Lower lobe of right lung (tissue), 2 donors: ENCODE measurements around the gene GLDN. TPM values are rescaled to one million over a fixed set of nuclear protein-coding genes. Genes with fewer than 3 reads are reported as not detected.

Source experiments
- ATAC-seq, 2 donors: fragments of 200-7000 bp; cut with Tn5 transposase; one replicate each; pipeline ENCODE4 v1.9.1; 2020 to 2022; ENCODE audit warnings: mild to moderate bottlenecking in 2 of 2, moderate library complexity in 2 of 2
- DNase-seq: peaks from one replicate; pipeline ENCODE4 v3.0.0-alpha.2; 2020
- H3K27ac ChIP-seq: fragments of 200-600 bp; one replicate; pipeline ENCODE4 v1.8.0; 2022
- H3K27me3 ChIP-seq: fragments of 200-600 bp; one replicate; pipeline ENCODE4 v1.8.0; 2022; ENCODE audit warnings: low read depth
- H3K36me3 ChIP-seq: fragments of 200-600 bp; one replicate; pipeline ENCODE4 v1.8.0; 2022; ENCODE audit warnings: mild to moderate bottlenecking
- H3K4me1 ChIP-seq: fragments of 200-600 bp; one replicate; pipeline ENCODE4 v1.8.0; 2022
- H3K4me3 ChIP-seq: fragments of 200-600 bp; one replicate; pipeline ENCODE4 v1.8.0; 2022; ENCODE audit warnings: mild to moderate bottlenecking
- H3K9me3 ChIP-seq: fragments of 200-600 bp; one replicate; pipeline ENCODE4 v1.8.0; 2022
- intact Hi-C: fragments of 100-400 bp; cut with DNase I; formaldehyde crosslinking; loops from one replicate; pipeline ENCODE4 v1.11.0; 2022
- total RNA-seq: library from RNA; stranded (reverse); fragmentation: NEBNext Ultra II Directional; extraction: Animal tissue kit (Norgen Biotek cat#: 25700); gene quantifications from one replicate; pipeline ENCODE4 v1.2.1, GENCODE V29; 2021
- TF ChIP-seq, protein P1 (sequence below): fragments of 200-600 bp; IDR thresholded peaks from one replicate; pipeline ENCODE4 v1.8.0; 2022; ENCODE audit warnings: antibody characterized with exemption, mild to moderate bottlenecking
- donor health status: DM: no; HTN: yes; CAD: no; lungs with severe emphysema.

Gene GLDN
- total RNA-seq, 1 donor from 2014 or later: 34.5 TPM

DNA sequence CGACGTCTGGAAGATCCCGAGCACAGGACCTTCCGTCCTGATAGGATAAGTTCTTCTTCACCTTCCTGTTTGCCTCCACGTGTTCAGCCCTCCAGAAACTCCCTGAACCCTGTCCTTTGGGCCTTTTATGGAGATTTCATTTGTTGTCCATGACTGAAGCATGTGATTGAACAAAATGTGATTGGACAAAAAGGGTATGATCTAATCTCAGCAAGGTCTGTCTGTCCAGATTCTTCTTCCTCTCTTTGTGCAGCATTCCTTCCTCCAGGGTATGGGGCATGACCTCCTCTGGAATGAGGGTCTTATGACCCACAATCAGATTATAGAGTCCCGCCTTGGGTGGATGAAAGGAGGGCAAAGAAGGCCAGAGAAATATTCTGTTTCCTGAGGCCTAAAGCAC, 3.0 kb upstream of the GLDN start, which contains the start of gene CYP19A1:
CYP19A1 (minus strand) TSS at position 101 of the 400 bp plus-strand sequence. CDS start 95,684 bp downstream, outside the sequence.
- peaks cover 20% of the 10 kb centered on the region for H3K4me1 ChIP-seq

DNA sequence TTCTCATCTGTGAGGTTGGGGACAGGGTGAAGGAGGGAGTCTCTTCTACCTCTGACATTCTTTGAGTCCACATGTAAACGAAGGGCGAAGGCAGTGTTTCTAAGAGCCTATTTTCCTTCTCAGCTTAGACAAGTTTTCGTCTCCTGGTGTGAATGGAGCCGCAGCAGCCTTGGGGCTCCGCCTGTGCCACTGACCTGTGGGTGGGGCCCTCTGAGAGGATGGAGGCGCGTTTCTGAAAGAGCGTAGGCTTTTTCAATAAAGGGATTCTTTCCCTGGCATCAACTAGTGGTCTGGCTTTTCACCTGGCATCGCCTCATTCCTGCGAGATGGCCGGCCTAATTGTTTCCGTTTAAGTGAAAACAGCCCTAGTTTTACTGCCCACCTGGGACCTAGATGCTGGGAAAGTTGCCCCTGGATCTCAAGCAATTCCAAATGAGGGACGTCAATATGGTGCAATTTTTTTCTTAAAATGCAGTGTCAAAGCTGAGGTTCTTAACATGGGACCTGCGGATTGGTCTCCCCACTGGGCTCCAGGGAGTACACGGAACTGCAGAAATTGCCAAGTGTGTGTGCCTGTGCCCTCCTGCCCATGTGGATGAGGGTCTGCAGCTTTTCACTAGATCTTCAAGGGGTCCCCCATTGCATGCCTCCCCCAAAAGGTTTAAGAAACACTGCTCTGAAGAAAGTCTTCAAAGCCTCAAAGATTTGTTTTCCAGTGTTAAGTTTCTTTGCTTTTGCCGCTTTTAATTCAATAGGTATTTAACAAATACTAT, 958 bp downstream of the GLDN start:
- intact Hi-C loops: no loop called here
- Histone ChIP-seq H3K4me3 (peak overlapping the region; percentile 59), H3K9me3 (no peaks in the 10 kb centered on the region), H3K4me1 (peaks cover 6% of the 10 kb centered on the region), H3K36me3 (no peaks in the 10 kb centered on the region), H3K27ac (peak overlapping the region; percentile 76), H3K27me3 (peaks cover 14% of the 10 kb centered on the region)
- TF ChIP-seq, protein P1, sequence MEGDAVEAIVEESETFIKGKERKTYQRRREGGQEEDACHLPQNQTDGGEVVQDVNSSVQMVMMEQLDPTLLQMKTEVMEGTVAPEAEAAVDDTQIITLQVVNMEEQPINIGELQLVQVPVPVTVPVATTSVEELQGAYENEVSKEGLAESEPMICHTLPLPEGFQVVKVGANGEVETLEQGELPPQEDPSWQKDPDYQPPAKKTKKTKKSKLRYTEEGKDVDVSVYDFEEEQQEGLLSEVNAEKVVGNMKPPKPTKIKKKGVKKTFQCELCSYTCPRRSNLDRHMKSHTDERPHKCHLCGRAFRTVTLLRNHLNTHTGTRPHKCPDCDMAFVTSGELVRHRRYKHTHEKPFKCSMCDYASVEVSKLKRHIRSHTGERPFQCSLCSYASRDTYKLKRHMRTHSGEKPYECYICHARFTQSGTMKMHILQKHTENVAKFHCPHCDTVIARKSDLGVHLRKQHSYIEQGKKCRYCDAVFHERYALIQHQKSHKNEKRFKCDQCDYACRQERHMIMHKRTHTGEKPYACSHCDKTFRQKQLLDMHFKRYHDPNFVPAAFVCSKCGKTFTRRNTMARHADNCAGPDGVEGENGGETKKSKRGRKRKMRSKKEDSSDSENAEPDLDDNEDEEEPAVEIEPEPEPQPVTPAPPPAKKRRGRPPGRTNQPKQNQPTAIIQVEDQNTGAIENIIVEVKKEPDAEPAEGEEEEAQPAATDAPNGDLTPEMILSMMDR: no peak
- DNase-seq (no peak), ATAC-seq (peak in 1 of 2 donors; percentile 9)

More for the DNA sequence above, 3.0 kb upstream of the GLDN start, which contains the start of gene CYP19A1:
- Histone ChIP-seq H3K9me3 (no peaks in the 10 kb centered on the region), H3K27me3 (peaks cover 14% of the 10 kb centered on the region), H3K36me3 (no peaks in the 10 kb centered on the region), H3K4me3 (no peak within 1 kb of the TSS), H3K27ac (no peak within 1 kb of the TSS)
- no peak for DNase-seq
- no peak for ATAC-seq
- TF ChIP-seq, protein P1: no peak
- intact Hi-C loops: no loop called here

DNA sequence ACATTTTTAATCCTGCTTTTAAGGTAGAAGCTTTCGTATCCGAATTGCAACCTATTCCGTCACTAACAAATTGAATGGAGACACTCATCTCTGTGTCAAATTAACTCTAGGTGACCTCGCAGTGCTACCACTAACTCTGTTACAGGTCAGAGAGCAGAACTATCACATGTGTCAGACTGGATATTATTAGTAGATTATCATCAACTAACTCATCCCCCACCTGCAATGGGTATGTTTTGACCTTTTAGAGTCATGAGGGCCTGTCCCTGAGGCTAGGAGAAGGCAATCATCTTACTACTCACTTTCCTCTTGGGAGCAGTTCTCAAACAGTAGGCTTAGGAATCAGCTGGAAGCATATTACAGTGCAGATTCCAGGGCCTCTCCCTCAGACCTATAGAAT, 2.0 kb downstream of the GLDN start:
- TF ChIP-seq, protein P1: no peak
- DNase-seq (no peak), ATAC-seq (no peak)
- H3K27ac ChIP-seq: no peak overlapping the region
- no peak overlapping the region for H3K4me3 ChIP-seq
- H3K36me3 ChIP-seq: no peaks in the 10 kb centered on the region
- no peaks in the 10 kb centered on the region for H3K9me3 ChIP-seq
- H3K27me3 ChIP-seq: peaks cover 14% of the 10 kb centered on the region
- intact Hi-C loops: no loop called here
- H3K4me1 ChIP-seq: peaks cover 6% of the 10 kb centered on the region

DNA sequence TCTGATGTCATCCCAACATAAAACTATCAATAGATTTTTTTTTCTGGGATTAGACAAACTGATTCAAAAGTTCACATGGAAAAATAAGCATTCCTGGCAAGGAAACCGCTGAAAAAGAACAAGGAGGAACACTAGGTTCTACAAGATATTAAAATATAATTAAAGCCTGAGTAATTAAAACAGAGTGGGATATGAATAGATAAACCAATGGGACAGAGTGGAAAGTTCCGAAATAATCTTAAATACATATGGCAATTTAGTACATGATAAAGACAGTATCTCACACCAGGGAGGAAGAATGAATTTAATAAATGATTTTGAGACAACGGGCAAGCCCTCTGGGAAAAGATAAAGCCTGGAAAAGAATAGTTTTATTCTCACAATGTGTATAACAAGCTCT, 4.7 kb downstream of the GLDN start:
- H3K4me3 ChIP-seq: no peak overlapping the region
- intact Hi-C loops: no loop called here
- peaks cover 18% of the 10 kb centered on the region for H3K4me1 ChIP-seq
- peaks cover 12% of the 10 kb centered on the region for H3K27me3 ChIP-seq
- no peak overlapping the region for H3K27ac ChIP-seq
- no peaks in the 10 kb centered on the region for H3K36me3 ChIP-seq
- DNase-seq (no peak), ATAC-seq (no peak)
- H3K9me3 ChIP-seq: no peaks in the 10 kb centered on the region
- TF ChIP-seq, protein P1: no peak

DNA sequence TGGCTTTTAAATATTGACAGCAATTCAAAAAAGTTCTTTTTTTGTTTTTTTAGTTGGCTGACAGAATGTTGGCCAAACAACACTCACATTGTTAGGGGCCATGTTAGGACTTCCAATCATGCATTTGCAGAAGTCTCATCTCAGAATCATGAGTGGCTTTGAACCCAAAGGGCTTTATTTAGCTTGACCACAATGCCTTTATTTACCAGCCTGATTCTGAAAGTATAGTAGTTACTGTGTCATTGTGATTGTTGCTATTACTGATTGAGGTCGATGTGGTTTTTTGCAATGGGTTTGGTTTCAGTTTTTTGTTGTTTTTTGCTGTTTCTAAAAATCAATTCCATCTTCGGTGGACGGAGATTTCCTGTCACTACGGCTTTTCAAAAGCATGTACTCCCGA, 7.2 kb downstream of the GLDN start:
- DNase-seq (no peak), ATAC-seq (no peak)
- Histone ChIP-seq H3K27me3 (no peaks in the 10 kb centered on the region), H3K4me1 (peaks cover 14% of the 10 kb centered on the region), H3K9me3 (no peaks in the 10 kb centered on the region), H3K27ac (no peak overlapping the region), H3K36me3 (no peaks in the 10 kb centered on the region), H3K4me3 (no peak overlapping the region)
- TF ChIP-seq, protein P1: no peak
- intact Hi-C loops: no loop called here
